GM12875 (cell line): ENCODE data around the gene PLEK2.
"Not testable (repeated sequence)": the region's sequence is repeated elsewhere in the genome, so short reads cannot be mapped to it uniquely, and the experiment has no call there.

Source experiments
- H3K4me3 ChIP-seq: one replicate; pipeline ENCODE4 v1.5.1; 2011; ENCODE audit warnings: low read depth, low read length, control low read depth
- CTCF ChIP-seq: IDR thresholded peaks from 2 replicates; pipeline ENCODE4 v1.5.1; 2011; ENCODE audit warnings: low read depth, mild to moderate bottlenecking, control low read depth, inconsistent platforms, low read length, moderate library complexity, borderline replicate concordance; ENCODE audit not compliant: insufficient read depth

Gene PLEK2, protein sequence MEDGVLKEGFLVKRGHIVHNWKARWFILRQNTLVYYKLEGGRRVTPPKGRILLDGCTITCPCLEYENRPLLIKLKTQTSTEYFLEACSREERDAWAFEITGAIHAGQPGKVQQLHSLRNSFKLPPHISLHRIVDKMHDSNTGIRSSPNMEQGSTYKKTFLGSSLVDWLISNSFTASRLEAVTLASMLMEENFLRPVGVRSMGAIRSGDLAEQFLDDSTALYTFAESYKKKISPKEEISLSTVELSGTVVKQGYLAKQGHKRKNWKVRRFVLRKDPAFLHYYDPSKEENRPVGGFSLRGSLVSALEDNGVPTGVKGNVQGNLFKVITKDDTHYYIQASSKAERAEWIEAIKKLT

GRCh38 chr14:67411820-67412421 is at the start of gene PLEK2:
TSS of gene PLEK2 (minus strand) at chr14:67412165. CDS start at chr14:67412059, 106 bp downstream.
- no peak for TF ChIP-seq CTCF
- no peak within 1 kb of the TSS for H3K4me3 ChIP-seq

DNA sequence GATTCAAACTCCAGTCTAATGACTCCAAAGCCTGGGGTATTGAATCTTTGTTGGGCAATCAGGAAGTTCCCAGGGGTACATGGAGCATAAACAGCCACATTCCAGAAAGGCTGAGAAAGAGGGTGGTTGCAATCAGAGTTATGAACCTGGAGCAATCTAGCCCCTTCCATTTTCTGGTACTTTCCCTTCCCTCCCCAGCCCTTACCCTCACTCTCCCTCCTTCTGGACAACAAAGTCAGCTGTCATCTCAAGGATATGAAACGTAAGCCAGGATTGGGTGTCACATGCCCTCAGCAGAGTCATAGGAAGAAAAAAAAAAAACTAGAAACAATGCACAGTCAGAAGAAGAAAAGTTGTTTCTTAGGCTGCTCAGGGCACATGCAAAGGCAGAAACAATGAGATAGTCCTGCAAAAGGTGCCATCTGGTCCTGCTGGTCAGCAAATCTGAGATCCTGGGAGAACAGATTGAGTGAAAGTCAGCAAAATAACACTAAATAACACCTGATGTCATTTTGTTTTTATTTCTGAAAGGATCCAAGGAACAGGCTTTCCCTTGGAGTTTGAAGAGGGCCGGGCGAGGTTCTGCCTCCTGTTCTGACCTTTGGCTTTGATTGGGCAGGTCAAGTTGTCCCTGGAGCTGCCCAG is 49.5 kb upstream of the PLEK2 start:
- no peak for TF ChIP-seq CTCF
- no peak overlapping the region for H3K4me3 ChIP-seq

DNA sequence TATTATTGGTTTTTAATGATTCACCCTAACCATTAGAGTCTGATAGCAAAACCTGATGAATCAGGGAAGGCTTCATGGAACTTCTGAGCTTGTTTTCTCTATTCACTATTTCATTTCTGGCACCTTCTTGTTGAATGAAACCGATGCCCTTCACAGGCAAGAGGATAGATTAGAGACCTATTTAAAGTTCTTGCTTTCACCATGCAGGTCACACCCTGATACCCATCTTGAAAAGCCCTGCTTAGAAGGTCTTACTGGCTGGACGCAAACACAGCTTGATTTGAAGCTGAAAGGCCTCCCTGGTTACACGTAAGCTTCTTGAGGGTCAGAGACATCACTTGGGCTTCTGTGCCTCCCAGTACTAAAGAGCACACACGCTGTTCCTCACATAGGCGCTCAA is 47.4 kb upstream of the PLEK2 start:
- H3K4me3 ChIP-seq: no peak overlapping the region
- TF ChIP-seq CTCF: no peak

DNA sequence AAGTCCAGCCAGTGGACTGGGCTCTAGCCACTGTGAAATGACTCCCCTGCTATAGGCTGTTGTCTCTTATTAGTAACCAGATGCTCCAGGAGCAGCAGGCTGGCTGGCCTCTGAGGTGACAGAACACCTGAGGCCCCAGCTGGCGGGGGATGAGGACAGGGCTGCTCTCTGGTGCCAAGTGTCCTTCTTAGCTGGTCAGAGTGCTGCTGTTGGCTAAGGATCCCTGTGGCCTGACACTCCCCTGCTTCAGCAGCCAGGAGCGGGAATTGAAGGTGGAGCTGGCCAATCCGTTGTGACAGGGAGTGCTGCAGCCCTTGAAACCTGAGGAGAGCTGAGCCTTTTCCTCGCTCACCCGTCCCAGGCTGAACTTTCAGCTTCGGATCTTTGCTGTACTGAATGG is 45.8 kb upstream of the PLEK2 start:
- H3K4me3 ChIP-seq: no peak overlapping the region
- TF ChIP-seq CTCF: no peak

GRCh38 chr14:67456732-67457131 is 44.8 kb upstream of the PLEK2 start:
- no peak overlapping the region for H3K4me3 ChIP-seq
- TF ChIP-seq CTCF: no peak

DNA sequence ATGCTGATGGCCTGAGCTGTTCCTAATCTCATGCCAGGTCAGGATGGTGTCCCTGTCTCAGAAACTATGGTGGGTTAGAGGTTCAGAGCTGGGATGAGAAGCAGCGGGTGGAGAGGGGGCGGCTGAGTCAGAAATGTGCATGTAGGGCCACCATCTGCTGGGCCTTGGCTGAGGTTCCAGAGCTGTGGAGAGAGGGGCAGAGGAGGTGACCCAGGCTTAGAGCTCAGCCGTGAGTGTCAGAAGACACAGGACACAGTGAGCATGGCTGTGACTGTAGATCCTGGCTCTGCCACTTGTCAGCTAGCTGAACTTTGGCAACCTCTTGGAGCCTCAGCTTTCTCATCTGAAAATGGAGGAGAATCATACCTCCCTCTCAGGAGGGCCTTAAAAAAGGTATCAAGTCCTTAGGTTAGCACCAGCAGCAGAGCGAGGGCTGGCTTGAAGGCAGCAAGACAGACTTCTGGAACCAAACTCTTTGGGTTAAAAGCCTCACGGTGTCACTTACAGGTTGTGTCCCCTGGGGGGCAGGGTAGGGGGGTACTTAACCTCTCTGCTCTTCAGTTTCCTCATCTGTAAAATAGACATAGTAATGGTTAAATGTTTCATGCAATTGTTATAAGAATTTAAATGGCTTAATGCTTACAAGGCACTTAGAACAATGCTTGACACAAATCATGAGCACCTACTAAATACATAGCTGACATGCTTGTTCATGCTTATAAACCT is 41.8 kb upstream of the PLEK2 start:
- no peak overlapping the region for H3K4me3 ChIP-seq
- peak; percentile 19; the same call in 1 of the 2 replicates for TF ChIP-seq CTCF

GRCh38 chr14:67451667-67452066 is 39.7 kb upstream of the PLEK2 start:
- not testable (repeated sequence) for H3K4me3 ChIP-seq
